Stimulated activated CD4-positive, alpha-beta T cell treated with anti-CD3 and anti-CD28 coated beads, Interleukin-12 subunit alpha, Interleukin-12 subunit beta, amount 100 ng/mL, for 4 hours (primary cell): ENCODE measurements around the gene KSR1.

Experiments used
- DNase-seq: peaks from one replicate; pipeline ENCODE4 v3.0.0-alpha.2; 2020

KSR1 gene

DNA sequence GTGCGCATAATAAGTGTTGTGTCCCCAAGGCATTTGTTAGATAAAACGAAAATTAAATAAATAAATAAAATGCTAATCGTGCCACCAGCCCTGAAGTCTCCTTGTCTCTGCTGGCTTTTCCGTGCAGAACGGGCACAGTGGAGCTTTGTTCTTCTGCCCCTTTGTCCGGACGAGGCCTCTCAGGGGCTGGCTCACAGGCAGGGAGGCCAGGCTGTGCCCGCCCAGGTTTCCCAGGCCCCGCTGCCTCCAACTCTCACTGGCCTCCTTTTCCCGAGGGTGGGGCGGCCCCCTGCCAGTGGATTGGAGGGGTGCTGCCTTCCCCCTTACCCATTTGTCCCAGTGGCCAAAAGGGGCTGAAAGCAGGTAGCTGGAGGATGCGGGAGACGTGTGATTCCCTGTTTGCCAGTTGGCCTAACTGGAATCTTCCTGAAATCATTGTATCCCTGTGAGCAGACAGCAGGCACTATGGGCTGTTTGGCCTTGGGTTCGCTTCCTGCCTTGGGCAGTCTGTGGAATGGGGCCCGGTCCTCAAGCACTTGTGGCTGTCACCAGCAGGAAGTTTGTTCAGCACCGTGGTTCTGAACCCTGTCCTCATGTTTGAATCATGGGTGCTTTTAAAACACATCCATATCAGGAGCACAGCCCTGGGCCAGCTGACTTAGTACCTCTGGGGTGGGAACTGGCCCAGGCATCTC lies 64.4 kb downstream of the KSR1 start:
- DNase-seq: no peak

DNA sequence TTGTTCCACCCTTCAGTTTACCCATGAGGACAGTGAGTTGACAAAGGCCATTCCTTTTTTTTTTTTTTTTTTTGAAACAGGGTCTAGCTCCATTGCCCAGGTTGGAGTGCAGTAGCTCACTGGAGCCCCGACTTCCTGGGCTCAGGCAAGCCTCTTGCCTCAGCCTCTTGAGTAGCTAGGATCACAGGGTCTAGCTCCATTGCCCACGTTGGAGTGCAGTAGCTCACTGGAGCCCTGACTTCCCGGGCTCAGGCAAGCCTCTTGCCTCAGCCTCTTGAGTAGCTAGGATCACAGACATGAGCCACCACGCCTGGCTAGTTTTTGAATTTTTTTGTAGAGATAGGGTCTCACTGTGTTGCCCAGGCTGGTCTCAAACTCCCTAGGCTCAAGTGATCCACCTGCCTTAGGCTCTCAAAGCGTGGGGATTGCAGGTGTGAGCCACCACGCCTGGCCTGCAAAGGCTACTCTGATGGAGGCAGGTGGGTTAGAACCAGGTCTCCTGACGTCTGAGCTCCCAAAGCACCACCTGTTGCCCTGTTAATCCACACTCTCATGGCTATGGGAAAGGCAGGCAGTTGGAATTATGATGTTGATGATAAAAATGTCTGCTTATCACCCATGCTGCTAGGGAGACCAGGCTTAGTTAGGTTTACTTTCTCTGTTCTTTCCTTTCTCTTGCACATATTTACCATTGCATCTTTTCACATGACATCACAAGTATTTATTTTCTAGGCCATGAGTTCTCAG lies 65.2 kb downstream of the KSR1 start:
- DNase-seq: no peak

DNA sequence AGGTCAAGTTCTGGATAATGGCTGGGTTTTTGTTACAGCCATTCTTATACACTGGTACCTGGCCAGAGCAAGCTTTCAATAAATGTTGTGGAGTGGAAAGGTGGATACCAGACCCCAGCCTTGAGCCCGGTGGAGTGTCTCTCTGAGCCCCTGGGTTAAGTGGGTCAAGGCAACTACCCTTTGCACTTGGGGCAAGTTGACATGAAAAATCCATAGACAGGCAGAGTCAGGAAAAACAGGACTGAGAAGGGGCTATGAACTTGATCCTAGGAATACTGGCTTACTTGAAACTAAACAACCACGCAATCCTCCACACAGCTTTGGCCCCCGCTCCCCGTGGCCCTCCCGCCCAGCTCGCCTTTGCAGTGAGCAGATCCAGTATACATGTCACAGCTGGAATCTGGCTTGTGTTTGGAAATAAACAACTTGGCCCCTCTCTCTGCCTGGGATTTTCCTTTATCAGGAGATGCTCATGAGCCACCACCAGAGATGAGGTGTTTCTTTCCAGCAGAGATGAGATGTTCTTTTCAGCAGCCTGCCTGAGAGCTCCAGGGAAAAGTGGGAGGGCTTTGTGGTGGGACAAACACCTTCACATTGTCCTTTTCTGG lies 65.9 kb downstream of the KSR1 start:
- DNase-seq: no peak

DNA sequence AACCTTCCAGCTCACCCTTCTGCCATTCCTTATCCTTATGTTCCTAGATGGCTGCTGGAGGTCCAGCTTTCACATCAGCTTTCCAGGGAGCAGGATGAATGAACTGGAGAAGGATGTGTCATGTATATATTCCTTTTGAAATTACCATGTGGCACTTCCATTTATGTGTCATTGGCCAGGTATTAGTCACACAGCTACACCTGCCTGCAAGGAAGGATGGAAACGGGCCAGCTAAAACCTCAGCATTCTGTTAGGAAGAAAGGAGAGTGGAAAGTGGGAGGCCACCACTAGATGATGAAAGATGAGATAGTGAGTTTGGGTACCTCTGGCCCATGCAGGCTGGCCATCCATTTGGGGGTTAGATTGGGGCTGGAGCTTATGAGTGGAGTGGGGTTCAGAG lies 67.5 kb downstream of the KSR1 start:
- DNase-seq: no peak

DNA sequence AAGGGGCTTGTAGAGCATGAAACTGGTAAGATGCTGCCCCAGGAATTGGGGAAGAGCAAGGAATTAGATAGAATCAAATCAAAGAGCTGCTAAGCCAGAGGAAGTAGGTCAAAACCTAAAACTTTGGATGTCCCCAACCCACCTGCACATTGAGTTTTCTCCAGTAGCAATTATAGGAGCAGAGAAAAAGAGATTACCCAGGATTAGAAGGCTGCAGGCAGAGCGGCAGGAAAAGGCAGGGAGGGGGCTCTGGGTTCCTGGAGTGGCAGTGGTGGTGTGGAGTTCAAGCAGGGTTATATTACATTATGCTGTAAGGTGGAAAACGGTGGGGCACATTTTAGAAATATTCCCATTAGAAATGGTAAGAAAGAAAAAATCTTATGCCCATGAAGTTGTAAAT lies 68.3 kb downstream of the KSR1 start:
- no peak for DNase-seq

DNA sequence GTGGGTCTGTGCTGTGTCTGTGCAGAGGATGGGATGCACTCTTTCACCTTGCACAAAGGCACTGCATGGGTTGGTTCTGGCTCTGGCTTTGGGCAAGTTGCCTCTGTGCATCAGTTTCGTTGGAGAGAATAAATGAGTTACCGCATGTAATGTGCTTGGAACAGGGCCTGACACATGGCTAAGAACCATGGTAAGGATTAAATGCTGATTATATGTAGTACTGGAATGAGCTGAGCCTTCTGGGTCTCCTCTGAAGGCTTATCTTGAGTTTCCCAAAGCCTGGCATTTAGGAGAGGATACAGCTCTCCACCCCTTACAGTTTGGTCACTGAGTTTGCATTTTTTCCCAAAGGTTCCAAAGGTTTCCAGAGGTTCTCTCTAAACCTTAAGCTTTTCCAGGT lies 69.1 kb downstream of the KSR1 start:
- DNase-seq: no peak

DNA sequence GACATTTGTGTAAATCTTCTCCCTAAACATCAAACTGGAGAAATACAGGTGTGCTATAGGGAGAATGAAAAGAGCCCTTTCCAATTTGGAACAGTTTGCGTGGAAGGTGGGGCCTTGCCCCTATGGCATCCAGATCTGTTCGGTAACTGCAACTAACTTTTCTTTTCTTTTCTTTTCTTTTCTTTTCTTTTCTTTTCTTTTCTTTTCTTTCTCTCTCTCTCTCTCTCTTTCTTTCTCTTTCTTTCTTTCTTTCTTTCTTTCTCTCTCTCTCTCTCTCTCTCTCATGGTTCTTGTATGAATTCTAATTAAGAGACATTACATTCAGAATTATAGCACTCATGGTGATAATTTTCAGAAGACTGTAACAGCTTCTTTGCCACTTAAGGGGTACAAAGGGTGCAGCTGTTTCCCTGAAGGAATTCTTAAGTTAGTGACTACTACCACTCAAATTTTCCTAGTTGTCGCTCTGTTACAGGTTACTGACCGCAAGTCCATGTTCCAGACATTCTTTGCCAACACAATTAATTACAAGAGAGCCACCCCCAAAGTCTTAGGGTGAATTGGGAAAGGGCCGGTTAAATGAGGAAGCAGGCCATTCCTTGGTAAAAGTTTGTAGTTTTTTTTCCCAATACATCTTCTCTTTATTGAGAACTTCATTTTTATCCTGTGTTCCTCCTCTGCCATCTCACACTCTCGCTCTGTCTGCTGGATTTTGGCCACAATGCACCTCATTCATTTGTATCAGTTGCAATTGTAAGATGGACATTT lies 69.8 kb downstream of the KSR1 start:
- no peak for DNase-seq

DNA sequence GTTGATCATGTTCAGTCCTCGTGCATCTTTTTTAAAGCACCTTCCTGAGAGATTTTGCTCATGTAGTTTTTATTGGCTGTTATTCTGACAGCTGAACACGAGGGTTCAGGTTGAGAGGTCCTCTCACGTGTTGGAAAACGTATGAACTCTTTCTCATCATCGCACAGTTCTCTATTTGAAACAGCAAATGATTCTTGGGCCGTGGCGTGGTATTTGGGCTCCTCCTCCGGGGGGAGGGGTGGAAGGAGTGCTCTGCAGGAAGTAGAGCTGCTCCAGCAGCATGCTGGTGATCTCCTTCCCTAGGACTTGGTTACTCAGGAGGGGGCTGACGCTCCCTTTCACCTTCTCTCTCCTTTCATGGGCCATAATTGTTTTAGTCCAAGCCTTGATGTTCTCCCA lies 70.4 kb downstream of the KSR1 start:
- DNase-seq: peak; percentile 19

DNA sequence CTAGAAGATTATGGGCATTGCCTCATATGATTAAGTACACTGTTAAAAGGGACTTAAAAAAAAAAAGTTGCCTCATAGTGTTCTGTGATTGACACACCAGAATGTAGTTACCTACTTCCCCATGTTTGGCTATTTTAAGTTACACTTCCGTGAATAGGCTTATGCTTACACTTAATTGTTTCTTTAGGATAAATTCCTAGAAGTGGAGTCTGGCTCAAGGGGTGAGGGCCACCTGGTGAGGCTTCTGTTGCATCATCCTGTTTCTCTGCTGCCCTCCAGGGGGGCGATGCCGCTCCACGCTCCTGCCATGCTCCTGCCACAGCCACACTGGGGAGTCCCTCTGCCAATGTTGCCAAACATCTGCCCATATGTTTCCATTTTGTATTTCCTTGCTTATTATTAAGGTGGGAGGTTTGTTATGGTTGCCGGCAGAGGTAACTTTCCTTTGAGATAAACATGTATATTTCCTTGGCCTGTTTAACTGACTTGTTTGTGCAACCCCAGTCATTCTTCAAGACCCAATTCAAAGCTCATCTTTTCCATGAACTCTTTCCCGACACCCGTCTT lies 73.1 kb downstream of the KSR1 start:
- DNase-seq: no peak

DNA sequence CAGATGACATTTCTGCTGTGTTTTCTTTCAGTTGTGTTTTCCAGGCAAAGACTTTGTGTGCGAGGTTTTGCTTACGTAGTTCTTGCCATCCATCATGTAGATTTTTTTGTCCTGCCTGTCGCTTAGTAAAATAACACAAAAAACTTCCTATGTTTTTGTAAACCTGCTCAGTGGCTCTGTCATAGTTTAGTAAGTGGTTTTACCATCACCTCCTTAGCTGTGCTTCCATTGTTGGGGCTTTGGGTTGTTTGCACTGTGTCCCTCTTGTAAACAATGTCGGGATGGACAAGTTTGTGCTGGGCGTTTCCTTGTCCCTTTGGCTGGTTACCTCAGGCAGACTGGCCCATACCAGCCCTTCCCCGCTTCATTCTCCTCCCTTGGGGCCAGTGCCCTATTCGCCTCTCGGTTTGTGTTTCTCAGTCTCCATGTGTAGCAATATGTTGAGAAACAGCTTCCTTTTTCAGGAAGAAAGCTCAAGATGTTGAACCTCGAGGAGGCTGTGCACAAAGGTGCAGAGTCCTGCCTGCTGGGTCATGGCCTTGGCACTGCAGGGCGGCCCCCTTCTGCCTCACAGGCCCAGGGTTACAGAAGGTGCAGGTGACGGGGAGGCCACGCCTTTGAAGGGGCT lies 74.6 kb downstream of the KSR1 start:
- no peak for DNase-seq

DNA sequence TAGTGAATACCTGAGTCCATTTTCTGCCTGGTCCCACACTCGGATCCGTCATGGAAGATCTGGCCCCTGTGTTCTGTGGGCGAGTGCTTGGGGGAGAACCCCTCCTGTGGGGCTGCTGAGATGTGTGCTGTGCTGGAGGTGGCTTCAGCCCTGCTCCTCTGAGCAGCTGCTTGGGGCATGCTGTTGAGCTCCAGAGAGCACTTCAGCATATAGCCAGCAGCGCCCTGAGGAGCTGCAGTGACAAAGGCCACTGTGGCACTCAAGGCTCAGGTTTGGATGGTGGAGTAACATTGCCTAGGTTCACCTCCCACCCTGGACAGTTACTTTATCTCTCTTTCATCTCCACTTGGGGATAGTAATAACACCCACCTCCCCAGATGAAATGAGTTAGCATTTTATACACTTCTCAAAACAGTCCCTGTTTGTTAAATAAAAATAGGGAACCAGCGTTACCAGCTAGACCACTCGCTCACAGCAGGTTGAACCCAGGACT lies 75.3 kb downstream of the KSR1 start:
- no peak for DNase-seq

DNA sequence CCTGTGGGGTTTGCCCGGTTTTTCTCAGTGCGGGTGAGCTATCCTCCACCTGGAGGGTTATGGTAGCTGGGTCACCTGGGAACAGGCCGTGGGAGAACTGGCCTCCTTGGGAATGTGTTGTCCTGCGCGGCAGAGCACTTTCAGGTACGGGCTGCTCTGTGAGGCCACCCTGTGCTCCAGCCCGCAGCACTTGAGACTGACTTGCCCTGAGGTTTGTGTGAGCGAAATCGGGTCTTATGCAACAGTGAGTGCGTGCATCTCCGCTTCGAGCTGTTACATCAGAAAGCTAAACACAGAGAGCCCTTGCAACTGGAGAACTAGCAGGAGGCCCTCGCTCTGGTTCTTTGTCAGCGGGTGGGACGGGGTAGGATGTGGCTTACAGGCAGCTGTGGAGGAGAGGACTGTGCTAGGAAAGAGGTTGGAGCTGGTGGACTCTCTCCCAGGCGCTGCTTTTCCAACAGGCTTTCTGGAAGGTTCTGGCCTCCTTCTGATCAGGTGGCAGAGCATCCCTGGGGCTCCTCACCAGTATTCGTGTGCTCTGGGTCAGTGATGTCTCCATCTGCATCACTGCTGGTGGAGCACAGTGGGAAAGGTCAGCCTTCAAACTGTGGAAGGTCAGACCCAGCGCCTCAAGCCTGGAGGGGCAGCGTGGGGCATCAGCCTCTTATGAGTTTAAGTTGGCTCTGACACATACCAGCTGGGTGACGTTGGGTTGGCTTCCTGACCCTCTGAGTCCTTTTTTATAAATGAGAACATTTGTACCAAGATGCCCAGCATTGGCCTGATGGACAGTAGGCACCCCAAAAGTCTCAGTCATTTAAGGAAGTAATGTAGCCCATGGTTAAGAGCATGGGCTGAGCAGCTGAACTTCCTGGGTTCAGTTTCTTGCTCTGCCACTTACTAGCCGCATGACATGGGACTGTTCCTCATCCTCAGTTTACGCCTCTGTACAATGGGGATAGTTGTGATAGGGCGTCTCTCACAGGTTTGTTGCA lies 76.3 kb downstream of the KSR1 start:
- no peak for DNase-seq

DNA sequence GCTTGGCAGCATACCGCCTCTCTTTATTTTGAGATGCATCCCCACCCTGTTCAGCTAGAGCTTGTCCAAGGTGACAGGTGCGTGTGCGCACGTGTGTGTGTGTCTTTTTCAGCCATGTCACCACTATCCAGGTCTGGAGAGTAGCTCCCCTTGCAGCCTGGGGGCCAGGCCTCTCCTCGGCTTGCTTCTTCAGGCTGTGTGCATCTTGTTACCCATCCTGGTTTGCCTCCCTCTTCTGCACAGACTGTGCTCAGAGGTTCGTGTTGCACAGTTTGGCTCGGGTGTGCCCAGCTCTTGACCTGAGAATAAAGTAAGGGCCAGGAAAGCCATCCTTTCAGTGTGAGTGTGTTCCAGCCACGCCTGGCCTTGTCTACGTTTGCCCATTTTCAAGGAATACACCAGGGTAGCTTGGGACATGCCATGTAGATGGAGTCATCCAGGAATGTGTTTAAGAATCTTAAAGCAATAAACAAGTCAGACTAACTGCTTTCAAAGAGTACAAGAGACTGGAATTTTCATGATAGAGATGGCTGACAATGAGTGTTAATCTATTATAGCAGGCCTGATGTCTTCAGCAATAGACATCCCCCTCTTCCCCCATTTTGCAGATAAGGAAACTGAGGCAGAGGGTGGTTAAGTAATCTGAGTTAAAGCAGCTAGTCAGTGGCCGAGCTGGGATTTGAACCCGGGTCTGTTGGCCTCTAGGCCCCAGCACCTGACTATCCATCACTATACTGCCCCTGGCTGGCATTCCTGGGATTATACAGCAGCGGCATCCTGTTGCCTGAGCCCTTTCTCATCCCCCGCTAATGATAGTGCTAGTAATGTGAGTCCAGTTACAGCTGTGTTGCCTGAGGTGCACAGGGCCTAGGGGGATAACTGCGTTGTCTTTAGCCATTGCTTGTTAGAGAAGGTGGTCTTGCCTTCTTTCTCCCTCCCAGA lies 77.9 kb downstream of the KSR1 start:
- no peak for DNase-seq

DNA sequence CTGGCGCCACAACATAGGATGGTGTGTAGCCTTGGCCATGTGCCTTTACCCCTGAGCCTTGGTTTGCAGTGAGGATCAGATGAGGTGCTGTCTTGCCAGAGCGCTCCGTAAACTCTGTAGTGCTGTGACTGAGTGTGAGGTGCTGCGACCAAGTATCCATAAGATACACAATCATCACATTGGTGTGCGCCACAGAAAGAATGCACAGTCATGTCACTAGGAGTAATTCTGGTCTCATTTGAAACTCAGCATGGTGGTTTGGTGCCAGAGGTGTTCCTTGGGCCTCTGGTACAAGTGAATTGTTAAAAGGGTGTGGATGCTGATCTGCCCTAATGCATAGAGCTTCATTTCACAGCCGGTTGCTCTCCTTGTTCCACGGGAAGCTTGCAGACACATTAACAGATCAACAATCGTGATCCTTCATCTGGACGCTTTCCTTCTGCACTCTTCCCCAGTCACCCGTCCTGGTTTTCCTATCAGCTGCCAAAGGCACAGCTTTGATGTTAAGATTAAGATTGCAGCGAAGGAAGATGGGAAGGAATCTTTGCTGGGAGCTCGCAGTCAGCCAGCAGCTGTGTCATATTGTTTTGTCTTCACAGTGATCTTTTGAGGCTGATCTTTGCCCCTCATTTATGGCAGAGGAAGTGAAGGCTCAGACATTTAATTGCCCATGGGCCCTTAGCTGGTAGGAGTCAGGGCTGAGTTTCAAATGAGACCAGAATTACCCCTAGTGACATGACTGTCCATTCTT lies 79.1 kb downstream of the KSR1 start:
- no peak for DNase-seq

DNA sequence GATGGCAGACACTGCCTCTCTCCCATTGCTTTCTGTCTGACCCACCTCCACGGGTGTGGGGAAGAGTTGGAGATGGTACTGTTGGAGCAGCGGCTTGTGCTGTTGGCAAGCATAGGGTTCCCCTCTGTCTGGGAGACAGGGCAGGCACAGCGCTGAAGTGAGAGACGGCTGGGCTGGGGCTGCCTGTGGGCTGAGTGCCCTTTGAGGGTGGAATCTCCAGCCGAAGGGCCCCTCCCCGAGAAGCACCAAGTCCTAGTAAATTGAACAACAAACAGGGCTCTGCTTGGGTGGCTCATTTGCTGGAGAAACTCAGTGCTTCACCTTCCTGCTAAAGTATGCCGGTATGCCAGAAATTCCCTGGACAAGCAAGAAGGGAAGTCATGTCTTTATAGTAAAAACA lies 79.7 kb downstream of the KSR1 start:
- DNase-seq: no peak

DNA sequence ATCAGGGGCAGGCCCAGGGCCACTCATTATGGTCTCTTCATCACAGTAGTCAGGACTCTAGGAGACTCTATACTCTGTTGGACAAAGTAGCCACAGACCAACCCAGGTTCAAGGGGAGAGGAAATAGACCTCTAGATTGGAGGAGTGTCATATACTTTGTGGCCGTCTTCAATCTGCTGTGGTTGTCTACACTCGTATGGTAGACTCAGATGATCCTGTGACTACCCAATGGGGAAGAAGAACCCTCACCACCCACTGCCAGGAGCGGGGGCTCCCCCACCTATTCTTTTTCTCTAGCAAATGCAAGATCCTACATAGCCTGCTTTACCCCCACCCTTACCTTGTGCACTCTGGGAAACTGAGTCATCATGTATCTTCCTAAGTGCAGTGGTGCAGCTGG lies 80.5 kb downstream of the KSR1 start:
- no peak for DNase-seq

DNA sequence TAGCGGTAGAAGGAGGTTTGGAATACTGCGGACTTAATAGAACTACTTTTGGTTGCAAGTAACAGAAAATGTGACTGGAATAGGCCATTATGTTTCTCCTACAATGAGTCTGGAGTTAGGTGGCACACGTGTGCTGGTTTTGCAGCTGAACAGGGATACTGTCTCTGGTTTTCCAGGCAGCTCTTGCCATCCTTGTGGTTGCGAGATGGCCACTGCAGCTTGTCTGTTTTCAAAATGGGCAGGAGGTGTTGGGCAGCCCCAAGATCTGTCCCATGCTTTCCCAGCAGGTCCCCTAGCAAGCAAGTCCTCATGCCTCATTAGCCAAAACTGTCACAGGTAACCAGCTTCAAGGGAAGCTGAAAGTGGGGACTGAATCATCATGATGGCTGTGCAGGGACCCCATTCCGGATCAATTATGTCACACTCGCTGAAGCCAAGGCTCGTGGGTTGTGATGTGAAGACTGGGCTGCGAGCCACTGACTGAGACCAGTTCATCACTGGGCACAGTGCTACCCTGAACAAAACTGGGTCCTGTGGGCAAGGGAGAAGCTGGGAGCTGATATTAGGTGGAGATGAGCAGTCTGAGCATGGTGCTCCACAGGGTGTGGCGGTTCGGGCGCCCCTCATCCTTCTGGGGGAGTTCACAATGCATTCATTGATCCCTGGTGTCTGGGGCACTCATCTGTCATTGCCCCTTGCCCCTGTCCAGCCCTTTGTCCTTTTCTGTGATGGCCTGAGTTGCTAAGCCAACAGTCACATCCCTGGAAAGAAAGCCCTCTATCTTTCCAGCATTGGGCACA lies 82.1 kb downstream of the KSR1 start:
- DNase-seq: no peak

DNA sequence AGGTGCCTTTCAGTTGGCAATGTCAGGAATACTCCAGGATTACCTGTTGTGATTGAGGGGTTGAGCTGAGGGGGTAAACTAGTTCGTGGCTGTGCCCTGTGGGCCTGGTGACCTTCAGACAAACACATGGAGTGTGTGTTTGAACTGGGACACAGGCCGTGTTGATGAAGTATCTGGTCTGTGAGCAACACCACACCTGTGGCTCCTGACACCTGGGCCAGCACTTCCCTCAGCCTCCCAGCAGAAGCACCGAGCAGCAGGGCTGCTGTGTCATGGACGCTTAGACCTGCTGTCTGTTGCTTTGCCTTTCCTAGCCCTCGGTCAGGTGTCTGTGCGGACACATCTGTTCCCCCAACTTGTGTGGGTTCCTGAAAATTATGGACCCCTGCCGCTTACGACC lies 82.9 kb downstream of the KSR1 start:
- no peak for DNase-seq
